GM12878 (cell line): ENCODE measurements around the gene ARHGAP45. TPM values are rescaled to one million over a fixed set of nuclear protein-coding genes. Genes with fewer than 3 reads are reported as not detected.

Experiments
- ASH2L ChIP-seq: fragments of 300-600, 200-600 bp; sonication (generic); IDR thresholded peaks from 2 replicates; pipeline ENCODE4 v1.6.1; 2017; ENCODE audit warnings: low read depth, mild to moderate bottlenecking, borderline replicate concordance
- BACH1 ChIP-seq: fragments of 450-650 bp; IDR thresholded peaks from 2 replicates; pipeline ENCODE4 v1.6.1; 2017; ENCODE audit warnings: mild to moderate bottlenecking, borderline replicate concordance
- BHLHE40 ChIP-seq, 2 experiments: fragments of 450-650 bp in 1 of 2; IDR thresholded peaks; 2 replicates each; pipeline ENCODE4 v1.6.1; 2011 to 2017; ENCODE audit warnings: low read depth in 2 of 2, borderline replicate concordance in 1 of 2, improper control_type of control experiment in 1 of 2, low read length in 1 of 2, mild to moderate bottlenecking in 1 of 2
- CBFB ChIP-seq: IDR thresholded peaks from 2 replicates; pipeline ENCODE4 v1.6.1; 2016; ENCODE audit warnings: antibody characterized with exemption, low read depth
- CHD1 ChIP-seq: IDR thresholded peaks from 2 replicates; pipeline ENCODE4 v1.6.1; 2012; ENCODE audit warnings: low read depth, low read length, improper control_type of control experiment
- DPF2 ChIP-seq: fragments of 450-650 bp; IDR thresholded peaks from 2 replicates; pipeline ENCODE4 v1.6.1; 2017; ENCODE audit warnings: mild to moderate bottlenecking
- EED ChIP-seq: sonication (generic); IDR thresholded peaks from 2 replicates; pipeline ENCODE4 v1.6.1; 2016; ENCODE audit warnings: antibody characterized with exemption, low read depth
- EP300 ChIP-seq, 2 experiments: fragments of 150-350 bp in 1 of 2; IDR thresholded peaks; 2 replicates each; pipeline ENCODE4 v1.6.1; 2011 to 2012; ENCODE audit warnings: low read depth in 2 of 2, low read length in 2 of 2, borderline replicate concordance in 1 of 2, improper control_type of control experiment in 1 of 2, inconsistent platforms in 1 of 2; ENCODE audit not compliant: control insufficient read depth in 1 of 2
- IKZF1 ChIP-seq: fragments of 450-650 bp; conservative IDR thresholded peaks from 2 replicates; pipeline ENCODE4 v1.6.1; 2017; ENCODE audit warnings: antibody characterized with exemption, mild to moderate bottlenecking
- IKZF2 ChIP-seq, 2 experiments: fragments of 450-650 bp; IDR thresholded peaks; 2 replicates each; pipeline ENCODE4 v1.6.1; 2017; ENCODE audit warnings: mild to moderate bottlenecking in 2 of 2, moderate library complexity in 2 of 2
- KAT2A ChIP-seq: conservative IDR thresholded peaks from 2 replicates; pipeline ENCODE4 v1.6.1; 2011; ENCODE audit warnings: low read depth, low read length; ENCODE audit not compliant: control insufficient read depth
- KLF5 ChIP-seq: fragments of 450-650 bp; IDR thresholded peaks from 2 replicates; pipeline ENCODE4 v1.6.1; 2014; ENCODE audit warnings: mild to moderate bottlenecking; ENCODE audit not compliant: partially characterized antibody
- NR2C1 ChIP-seq: fragments of 450-650 bp; IDR thresholded peaks from 2 replicates; pipeline ENCODE4 v1.6.1; 2017; ENCODE audit warnings: antibody characterized with exemption, mild to moderate bottlenecking, moderate library complexity
- NR2F1 ChIP-seq: fragments of 450-650 bp; conservative IDR thresholded peaks from 2 replicates; pipeline ENCODE4 v1.6.1; 2017; ENCODE audit warnings: mild to moderate bottlenecking
- NRF1 ChIP-seq: conservative IDR thresholded peaks from 2 replicates; pipeline ENCODE4 v1.6.1; 2011; ENCODE audit warnings: mild to moderate bottlenecking, low read depth, low read length, improper control_type of control experiment
- POLR2A ChIP-seq: IDR thresholded peaks from 2 replicates; pipeline ENCODE4 v1.6.1; 2011; ENCODE audit warnings: low read depth, mild to moderate bottlenecking, low read length
- RAD51 ChIP-seq: fragments of 450-650 bp; IDR thresholded peaks from 2 replicates; pipeline ENCODE4 v1.6.1; 2016; ENCODE audit warnings: moderate library complexity, mild to moderate bottlenecking, inconsistent platforms
- RFX5 ChIP-seq: IDR thresholded peaks from 2 replicates; pipeline ENCODE4 v1.6.1; 2011; ENCODE audit warnings: low read depth, low read length, improper control_type of control experiment
- SRF ChIP-seq, 2 experiments: IDR thresholded peaks; 2 replicates each; pipeline ENCODE4 v1.6.1; 2011; ENCODE audit warnings: low read depth in 2 of 2, low read length in 2 of 2, mild to moderate bottlenecking in 1 of 2, moderate library complexity in 1 of 2
- TCF12 ChIP-seq: IDR thresholded peaks from 2 replicates; pipeline ENCODE4 v1.6.1; 2011; ENCODE audit warnings: low read depth, mild to moderate bottlenecking, low read length
- polyA plus RNA-seq, 11 experiments: library from polyadenylated mRNA; depleted of rRNA in 4 of 11; unstranded in 6 of 11; stranded (reverse) in 5 of 11; fragments of >200 nt; fragmentation: Nextera tagmentation in 4 of 11; fragmentation: Illumina TruSeq in 1 of 11; extraction: Ambion mirVana in 4 of 11; extraction: Trizol in 1 of 11; gene quantifications; 1 replicate in 1 of 11; 2 replicates in 10 of 11; pipeline versions ENCODE4 v1.2.1 to v1.2.3, GENCODE V29; 2011 to 2016; ENCODE audit warnings: inconsistent platforms in 2 of 11, missing spikeins in 2 of 11, low read depth in 1 of 11
- total RNA-seq, 4 experiments: library from RNA; depleted of rRNA in 3 of 4; stranded (reverse); fragments of >200 nt in 3 of 4; fragmentation: Illumina TruSeq in 1 of 4; extraction: Trizol in 1 of 4; gene quantifications; 2 replicates each; pipeline versions ENCODE4 v1.2.1 to v1.2.3, GENCODE V29; 2013 to 2021
- TF ChIP-seq, protein P1 (sequence below): fragments of 450-650 bp; IDR thresholded peaks from 2 replicates; pipeline ENCODE4 v1.6.1; 2017; ENCODE audit warnings: mild to moderate bottlenecking, moderate library complexity
- TF ChIP-seq, protein P2 (sequence below): fragments of 450-650 bp; IDR thresholded peaks from 2 replicates; pipeline ENCODE4 v1.6.1; 2016; ENCODE audit warnings: mild to moderate bottlenecking, moderate library complexity, borderline replicate concordance

The ARHGAP45 gene
- total and polyA plus RNA-seq, 10 of the 15 experiments (the other 5 are each of a cell fraction or from before 2014, with no cell fraction given) = 1.4 to 151 (median 59.9) TPM

- TF ChIP-seq, protein P1, sequence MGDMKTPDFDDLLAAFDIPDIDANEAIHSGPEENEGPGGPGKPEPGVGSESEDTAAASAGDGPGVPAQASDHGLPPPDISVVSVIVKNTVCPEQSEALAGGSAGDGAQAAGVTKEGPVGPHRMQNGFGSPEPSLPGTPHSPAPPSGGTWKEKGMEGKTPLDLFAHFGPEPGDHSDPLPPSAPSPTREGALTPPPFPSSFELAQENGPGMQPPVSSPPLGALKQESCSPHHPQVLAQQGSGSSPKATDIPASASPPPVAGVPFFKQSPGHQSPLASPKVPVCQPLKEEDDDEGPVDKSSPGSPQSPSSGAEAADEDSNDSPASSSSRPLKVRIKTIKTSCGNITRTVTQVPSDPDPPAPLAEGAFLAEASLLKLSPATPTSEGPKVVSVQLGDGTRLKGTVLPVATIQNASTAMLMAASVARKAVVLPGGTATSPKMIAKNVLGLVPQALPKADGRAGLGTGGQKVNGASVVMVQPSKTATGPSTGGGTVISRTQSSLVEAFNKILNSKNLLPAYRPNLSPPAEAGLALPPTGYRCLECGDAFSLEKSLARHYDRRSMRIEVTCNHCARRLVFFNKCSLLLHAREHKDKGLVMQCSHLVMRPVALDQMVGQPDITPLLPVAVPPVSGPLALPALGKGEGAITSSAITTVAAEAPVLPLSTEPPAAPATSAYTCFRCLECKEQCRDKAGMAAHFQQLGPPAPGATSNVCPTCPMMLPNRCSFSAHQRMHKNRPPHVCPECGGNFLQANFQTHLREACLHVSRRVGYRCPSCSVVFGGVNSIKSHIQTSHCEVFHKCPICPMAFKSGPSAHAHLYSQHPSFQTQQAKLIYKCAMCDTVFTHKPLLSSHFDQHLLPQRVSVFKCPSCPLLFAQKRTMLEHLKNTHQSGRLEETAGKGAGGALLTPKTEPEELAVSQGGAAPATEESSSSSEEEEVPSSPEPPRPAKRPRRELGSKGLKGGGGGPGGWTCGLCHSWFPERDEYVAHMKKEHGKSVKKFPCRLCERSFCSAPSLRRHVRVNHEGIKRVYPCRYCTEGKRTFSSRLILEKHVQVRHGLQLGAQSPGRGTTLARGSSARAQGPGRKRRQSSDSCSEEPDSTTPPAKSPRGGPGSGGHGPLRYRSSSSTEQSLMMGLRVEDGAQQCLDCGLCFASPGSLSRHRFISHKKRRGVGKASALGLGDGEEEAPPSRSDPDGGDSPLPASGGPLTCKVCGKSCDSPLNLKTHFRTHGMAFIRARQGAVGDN = 0 out of 2 replicates have a peak, but pooled peaks have one; percentile 24
- TF ChIP-seq EED (peak; percentile 58), BACH1 (peak; percentile 66; the same call in 1 of the 2 replicates), KLF5 (peak; percentile 55), KAT2A (no peak), IKZF1 (peak; percentile 94), BHLHE40 (IDR thresholded peaks at IDR 0.05; ENCODE audit: borderline replicate concordance in 1 of 2, low read depth in 2 of 2, low read length in 1 of 2) (peak; percentile 35 to 94; a peak in 3 of 4 replicates), ASH2L (0 out of 2 replicates have a peak, but pooled peaks have one; percentile 68), IKZF2 (IDR thresholded peaks at IDR 0.05) (peak; percentile 85 to 89), TCF12 (peak; percentile 67), CBFB (peak; percentile 47; the same call in 1 of the 2 replicates), RFX5 (no peak), NR2F1 (peak; percentile 95), CHD1 (0 out of 2 replicates have a peak, but pooled peaks have one; percentile 13), DPF2 (peak; percentile 93), EP300 (IDR thresholded peaks at IDR 0.05; ENCODE audit: borderline replicate concordance in 1 of 2, control insufficient read depth in 1 of 2, low read depth in 2 of 2, low read length in 2 of 2) (peak; percentile 53 to 89; a peak in 3 of 4 replicates), NRF1 (no peak), SRF (IDR thresholded peaks at IDR 0.05; ENCODE audit: low read depth in 2 of 2, low read length in 2 of 2) (peak in 1 of 2 experiments; percentile 58; a peak in 1 of 4 replicates), POLR2A (no peak), RAD51 (peak; percentile 36), NR2C1 (peak; percentile 58)
- TF ChIP-seq, protein P2, sequence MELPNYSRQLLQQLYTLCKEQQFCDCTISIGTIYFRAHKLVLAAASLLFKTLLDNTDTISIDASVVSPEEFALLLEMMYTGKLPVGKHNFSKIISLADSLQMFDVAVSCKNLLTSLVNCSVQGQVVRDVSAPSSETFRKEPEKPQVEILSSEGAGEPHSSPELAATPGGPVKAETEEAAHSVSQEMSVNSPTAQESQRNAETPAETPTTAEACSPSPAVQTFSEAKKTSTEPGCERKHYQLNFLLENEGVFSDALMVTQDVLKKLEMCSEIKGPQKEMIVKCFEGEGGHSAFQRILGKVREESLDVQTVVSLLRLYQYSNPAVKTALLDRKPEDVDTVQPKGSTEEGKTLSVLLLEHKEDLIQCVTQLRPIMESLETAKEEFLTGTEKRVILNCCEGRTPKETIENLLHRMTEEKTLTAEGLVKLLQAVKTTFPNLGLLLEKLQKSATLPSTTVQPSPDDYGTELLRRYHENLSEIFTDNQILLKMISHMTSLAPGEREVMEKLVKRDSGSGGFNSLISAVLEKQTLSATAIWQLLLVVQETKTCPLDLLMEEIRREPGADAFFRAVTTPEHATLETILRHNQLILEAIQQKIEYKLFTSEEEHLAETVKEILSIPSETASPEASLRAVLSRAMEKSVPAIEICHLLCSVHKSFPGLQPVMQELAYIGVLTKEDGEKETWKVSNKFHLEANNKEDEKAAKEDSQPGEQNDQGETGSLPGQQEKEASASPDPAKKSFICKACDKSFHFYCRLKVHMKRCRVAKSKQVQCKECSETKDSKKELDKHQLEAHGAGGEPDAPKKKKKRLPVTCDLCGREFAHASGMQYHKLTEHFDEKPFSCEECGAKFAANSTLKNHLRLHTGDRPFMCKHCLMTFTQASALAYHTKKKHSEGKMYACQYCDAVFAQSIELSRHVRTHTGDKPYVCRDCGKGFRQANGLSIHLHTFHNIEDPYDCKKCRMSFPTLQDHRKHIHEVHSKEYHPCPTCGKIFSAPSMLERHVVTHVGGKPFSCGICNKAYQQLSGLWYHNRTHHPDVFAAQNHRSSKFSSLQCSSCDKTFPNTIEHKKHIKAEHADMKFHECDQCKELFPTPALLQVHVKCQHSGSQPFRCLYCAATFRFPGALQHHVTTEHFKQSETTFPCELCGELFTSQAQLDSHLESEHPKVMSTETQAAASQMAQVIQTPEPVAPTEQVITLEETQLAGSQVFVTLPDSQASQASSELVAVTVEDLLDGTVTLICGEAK = no peak
These were observed 35.6 kb downstream of the ARHGAP45 start (continued) for GRCh38 chr19:1102407-1103131.
